SU-DHL-6 (cell line): Measurements from ENCODE around the gene GSDMA.

Experiments used
- CTCF ChIP-seq: fragments of 200-600 bp; sonication (generic); IDR thresholded peaks from one replicate; pipeline ENCODE4 v1.5.1; 2017; ENCODE audit warnings: antibody characterized with exemption, mild to moderate bottlenecking, low read length, moderate library complexity; ENCODE audit not compliant: insufficient read depth, poor library complexity, severe bottlenecking
- EZH2phosphoT487 ChIP-seq: fragments of 200-600 bp; sonication (generic), shearing (Covaris generic); conservative IDR thresholded peaks from 2 replicates; pipeline ENCODE4 v1.6.1; 2018; ENCODE audit warnings: mild to moderate bottlenecking, antibody characterized with exemption, low read length, moderate library complexity, mixed read lengths

- TF ChIP-seq CTCF (peak; percentile 42), EZH2phosphoT487 (no peak)
Measured at GRCh38 chr17:39939588-39940419, 23.0 kb upstream of the GSDMA start.
